ENCODE measurements around the gene PITPNC1. TPM values are rescaled to one million over a fixed set of nuclear protein-coding genes. Genes with fewer than 3 reads are reported as not detected.
A peak's percentile ranks its signal among the peaks of the same experiment; 100 is the strongest.

PITPNC1 gene
- polyA plus RNA-seq, 1 experiment, result 9.1 TPM

- peak overlapping the region; percentile 83 for H3K27ac ChIP-seq (ENCODE audit: low read depth, low read length)
- H3K27me3 ChIP-seq (ENCODE audit: control insufficient read depth, insufficient read depth, low read length), result no peaks in the 10 kb centered on the region
- TF ChIP-seq CTCF (IDR thresholded peaks at IDR 0.05; ENCODE audit: low read depth, low read length), result no peak
- ChIA-PET CTCF (interaction anchor here (0.6 to 7.6 kb wide), 19 partner anchors 10 to 662 kb away, joined by 3 to 126 read pairs (median 6); partner anchors contain the start of genes NOL11 and PSMD12), POLR2A (interaction anchor here (0.6 kb wide), 2 partner anchors 10 to 450 kb away, joined by 3 to 5 read pairs; no protein-coding TSS in a partner anchor)
- H3K9me3 ChIP-seq (ENCODE audit: control insufficient read depth, insufficient read depth, low read length), result no peaks in the 10 kb centered on the region; the same call in 1 of the 2 replicates
- H3K4me3 ChIP-seq (ENCODE audit: low read depth, low read length), result peak overlapping the region; percentile 79
- no peak for DNase-seq (ENCODE audit: low read depth, low spot score)
Measured at GRCh38 chr17:67376415-67376736, 705 bp upstream of the PITPNC1 start.

GRCh38 chr17:67377488-67378453 is 690 bp downstream of the PITPNC1 start:
- Histone ChIP-seq H3K4me3 (ENCODE audit: low read depth, low read length) (peak overlapping the region; percentile 79), H3K9me3 (ENCODE audit: control insufficient read depth, insufficient read depth, low read length) (no peaks in the 10 kb centered on the region; the same call in 1 of the 2 replicates), H3K27ac (ENCODE audit: low read depth, low read length) (peak overlapping the region; percentile 77), H3K27me3 (ENCODE audit: control insufficient read depth, insufficient read depth, low read length) (no peaks in the 10 kb centered on the region)
- ChIA-PET CTCF (interaction anchor here (0.6 to 7.6 kb wide), 21 partner anchors 8 to 342 kb away, joined by 3 to 126 read pairs (median 4); partner anchors contain the start of gene PSMD12), POLR2A (interaction anchor here (0.6 kb wide), 1 partner anchor 100 kb away, joined by 5 read pairs; no protein-coding TSS in a partner anchor)
- DNase-seq (ENCODE audit: low read depth, low spot score), result no peak
- peak; percentile 33 for TF ChIP-seq CTCF (IDR thresholded peaks at IDR 0.05; ENCODE audit: low read depth, low read length)

GRCh38 chr17:67378454-67379250 is 1.6 kb downstream of the PITPNC1 start:
- Histone ChIP-seq H3K27me3 (ENCODE audit: control insufficient read depth, insufficient read depth, low read length) (no peaks in the 10 kb centered on the region), H3K27ac (ENCODE audit: low read depth, low read length) (peak overlapping the region; percentile 47), H3K4me3 (ENCODE audit: low read depth, low read length) (peak overlapping the region; percentile 79), H3K9me3 (ENCODE audit: control insufficient read depth, insufficient read depth, low read length) (no peaks in the 10 kb centered on the region; the same call in 1 of the 2 replicates)
- peak; percentile 38 for TF ChIP-seq CTCF (IDR thresholded peaks at IDR 0.05; ENCODE audit: low read depth, low read length)
- CTCF ChIA-PET, result interaction anchor here (0.5 to 7.6 kb wide), 34 partner anchors 8 to 619 kb away, joined by 3 to 126 read pairs (median 4); no protein-coding TSS in a partner anchor
- peak; percentile 44 for DNase-seq (ENCODE audit: low read depth, low spot score)
- POLR2A ChIA-PET, result interaction anchor here (0.5 to 0.6 kb wide), 4 partner anchors 74 to 440 kb away, joined by 3 to 8 read pairs (median 3); no protein-coding TSS in a partner anchor

- DNase-seq (ENCODE audit: low read depth, low spot score), result no peak
- CTCF ChIA-PET, result interaction anchor here (0.5 to 7.6 kb wide), 26 partner anchors 8 to 619 kb away, joined by 3 to 126 read pairs (median 4); no protein-coding TSS in a partner anchor
- Histone ChIP-seq H3K27ac (ENCODE audit: low read depth, low read length) (no peak overlapping the region), H3K4me3 (ENCODE audit: low read depth, low read length) (peak overlapping the region; percentile 79), H3K27me3 (ENCODE audit: control insufficient read depth, insufficient read depth, low read length) (no peaks in the 10 kb centered on the region), H3K9me3 (ENCODE audit: control insufficient read depth, insufficient read depth, low read length) (no peaks in the 10 kb centered on the region; the same call in 1 of the 2 replicates)
- POLR2A ChIA-PET, result interaction anchor here (0.6 kb wide), 1 partner anchor 439 kb away, joined by 3 read pairs; no protein-coding TSS in a partner anchor
- no peak for TF ChIP-seq CTCF (IDR thresholded peaks at IDR 0.05; ENCODE audit: low read depth, low read length)
Measured at GRCh38 chr17:67379251-67379630, 2.2 kb downstream of the PITPNC1 start.
